SU-DHL-6 (cell line): Measurements from ENCODE around the gene FTCD.

ENCODE experiments used
- H2AFZ ChIP-seq: fragments of 200-600 bp; sonication (generic); 2 replicates; pipeline ENCODE4 v1.6.1; 2014; ENCODE audit warnings: low read depth, mild to moderate bottlenecking, moderate library complexity, mixed read lengths, antibody characterized with exemption, low read length; ENCODE audit not compliant: severe bottlenecking
- H3F3A ChIP-seq: fragments of 200-600 bp; shearing (Covaris generic); 2 replicates; pipeline ENCODE4 v1.6.0; 2016; ENCODE audit warnings: antibody characterized with exemption, mild to moderate bottlenecking; ENCODE audit not compliant: insufficient read depth
- H3K27ac ChIP-seq: fragments of 200-600 bp; sonication (generic); 2 replicates; pipeline ENCODE4 v1.5.1; 2016; ENCODE audit warnings: low read depth, mild to moderate bottlenecking, low read length, moderate library complexity, mixed read lengths
- H3K27me3 ChIP-seq: fragments of 200-600 bp; sonication (generic), shearing (Covaris generic); 2 replicates; pipeline ENCODE4 v1.6.0; 2014; ENCODE audit warnings: mild to moderate bottlenecking, low read length
- H3K36me3 ChIP-seq: fragments of 200-600 bp; sonication (generic); 2 replicates; pipeline ENCODE4 v1.6.1; 2014; ENCODE audit warnings: mild to moderate bottlenecking, low read length, mixed read lengths
- H3K4me2 ChIP-seq: fragments of 300-600, 200-600 bp; shearing (Covaris generic), sonication (generic); 2 replicates; pipeline ENCODE4 v1.6.0; 2014; ENCODE audit warnings: low read length, low read depth, mild to moderate bottlenecking; ENCODE audit not compliant: poor library complexity, severe bottlenecking
- H3K4me3 ChIP-seq: fragments of 200-600 bp; sonication (generic); 2 replicates; pipeline ENCODE4 v1.5.1; 2014; ENCODE audit warnings: antibody characterized with exemption, low read length, mild to moderate bottlenecking, mixed read lengths; ENCODE audit not compliant: insufficient read depth, poor library complexity, severe bottlenecking
- H3K79me2 ChIP-seq: fragments of 200-600 bp; sonication (generic); 2 replicates; pipeline ENCODE4 v1.6.1; 2014; ENCODE audit warnings: mild to moderate bottlenecking, low read length, moderate library complexity; ENCODE audit not compliant: insufficient read depth
- H3K9ac ChIP-seq: fragments of 200-600 bp; sonication (generic); 2 replicates; pipeline ENCODE4 v1.7.0; 2014; ENCODE audit warnings: mild to moderate bottlenecking, low read length
- H3K9me2 ChIP-seq: fragments of 200-600 bp; sonication (generic); replicated peaks from 2 replicates; pipeline ENCODE4 v1.6.1; 2014; ENCODE audit warnings: low read length; ENCODE audit not compliant: insufficient read depth
- H3K9me3 ChIP-seq: fragments of 200-600 bp; sonication (generic); 2 replicates; pipeline ENCODE4 v1.6.1; 2014; ENCODE audit warnings: low read length, mixed read lengths; ENCODE audit not compliant: insufficient read depth
- H4K20me1 ChIP-seq: fragments of 200-600 bp; sonication (generic); 2 replicates; pipeline ENCODE4 v1.6.1; 2014; ENCODE audit warnings: low read depth, mild to moderate bottlenecking, antibody characterized with exemption, low read length, moderate library complexity, mixed read lengths
- EZH2phosphoT487 ChIP-seq: fragments of 200-600 bp; sonication (generic), shearing (Covaris generic); conservative IDR thresholded peaks from 2 replicates; pipeline ENCODE4 v1.6.1; 2018; ENCODE audit warnings: mild to moderate bottlenecking, antibody characterized with exemption, low read length, moderate library complexity, mixed read lengths
- TF ChIP-seq, protein P1 (sequence below): fragments of 200-600 bp; sonication (generic); IDR thresholded peaks from one replicate; pipeline ENCODE4 v1.5.1; 2017; ENCODE audit warnings: antibody characterized with exemption, mild to moderate bottlenecking, low read length, moderate library complexity; ENCODE audit not compliant: insufficient read depth, poor library complexity, severe bottlenecking

FTCD gene

GRCh38 chr21:46113497-46114176, 41.7 kb downstream of the FTCD start:
- Histone ChIP-seq H3K79me2 (no peaks in the 10 kb centered on the region), H3K9me3 (no peaks in the 10 kb centered on the region), H3K27ac (no peak overlapping the region), H2AFZ (no peak overlapping the region), H3K4me2 (no peak overlapping the region), H3K36me3 (no peaks in the 10 kb centered on the region), H3K9me2 (no peaks in the 10 kb centered on the region), H3K4me3 (no peak overlapping the region), H3F3A (no peaks in the 10 kb centered on the region), H4K20me1 (no peaks in the 10 kb centered on the region), H3K9ac (no peak overlapping the region), H3K27me3 (no peaks in the 10 kb centered on the region)
- TF ChIP-seq EZH2phosphoT487: no peak
- TF ChIP-seq, protein P1, sequence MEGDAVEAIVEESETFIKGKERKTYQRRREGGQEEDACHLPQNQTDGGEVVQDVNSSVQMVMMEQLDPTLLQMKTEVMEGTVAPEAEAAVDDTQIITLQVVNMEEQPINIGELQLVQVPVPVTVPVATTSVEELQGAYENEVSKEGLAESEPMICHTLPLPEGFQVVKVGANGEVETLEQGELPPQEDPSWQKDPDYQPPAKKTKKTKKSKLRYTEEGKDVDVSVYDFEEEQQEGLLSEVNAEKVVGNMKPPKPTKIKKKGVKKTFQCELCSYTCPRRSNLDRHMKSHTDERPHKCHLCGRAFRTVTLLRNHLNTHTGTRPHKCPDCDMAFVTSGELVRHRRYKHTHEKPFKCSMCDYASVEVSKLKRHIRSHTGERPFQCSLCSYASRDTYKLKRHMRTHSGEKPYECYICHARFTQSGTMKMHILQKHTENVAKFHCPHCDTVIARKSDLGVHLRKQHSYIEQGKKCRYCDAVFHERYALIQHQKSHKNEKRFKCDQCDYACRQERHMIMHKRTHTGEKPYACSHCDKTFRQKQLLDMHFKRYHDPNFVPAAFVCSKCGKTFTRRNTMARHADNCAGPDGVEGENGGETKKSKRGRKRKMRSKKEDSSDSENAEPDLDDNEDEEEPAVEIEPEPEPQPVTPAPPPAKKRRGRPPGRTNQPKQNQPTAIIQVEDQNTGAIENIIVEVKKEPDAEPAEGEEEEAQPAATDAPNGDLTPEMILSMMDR: no peak

DNA sequence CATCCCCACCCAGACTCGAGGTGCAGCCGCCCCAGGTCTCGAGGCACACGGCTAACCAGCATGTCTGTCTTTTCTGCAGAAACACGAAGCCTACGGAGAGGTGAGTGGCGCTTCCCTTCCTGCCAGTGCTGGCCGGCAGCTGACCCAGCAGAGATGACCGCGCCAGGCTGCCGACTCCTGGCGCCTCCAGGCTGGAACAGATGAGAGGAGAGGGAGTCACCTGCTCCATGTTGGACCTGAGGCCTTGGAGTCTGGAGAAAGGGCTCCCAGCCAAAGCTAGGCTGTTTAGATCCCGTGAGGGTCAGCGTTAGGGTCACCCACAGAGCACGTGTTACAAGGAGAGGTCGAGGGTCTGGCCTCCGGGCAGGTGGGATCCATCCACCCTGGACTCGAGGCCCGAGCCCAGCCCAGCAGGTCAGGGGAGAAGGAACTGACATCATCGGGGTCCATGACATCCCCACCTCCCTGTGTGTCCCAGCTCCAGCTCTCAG, 42.6 kb downstream of the FTCD start:
- Histone ChIP-seq H3K9me2 (no peaks in the 10 kb centered on the region), H3K9ac (no peak overlapping the region), H2AFZ (no peak overlapping the region), H3K27me3 (no peaks in the 10 kb centered on the region), H3K4me3 (no peak overlapping the region), H3K36me3 (no peaks in the 10 kb centered on the region), H3K79me2 (no peaks in the 10 kb centered on the region), H3F3A (no peaks in the 10 kb centered on the region), H3K4me2 (no peak overlapping the region), H4K20me1 (no peaks in the 10 kb centered on the region), H3K27ac (no peak overlapping the region), H3K9me3 (peaks cover 4% of the 10 kb centered on the region; the same call in 1 of the 2 replicates)
- TF ChIP-seq, protein P1: no peak
- TF ChIP-seq EZH2phosphoT487: no peak

DNA sequence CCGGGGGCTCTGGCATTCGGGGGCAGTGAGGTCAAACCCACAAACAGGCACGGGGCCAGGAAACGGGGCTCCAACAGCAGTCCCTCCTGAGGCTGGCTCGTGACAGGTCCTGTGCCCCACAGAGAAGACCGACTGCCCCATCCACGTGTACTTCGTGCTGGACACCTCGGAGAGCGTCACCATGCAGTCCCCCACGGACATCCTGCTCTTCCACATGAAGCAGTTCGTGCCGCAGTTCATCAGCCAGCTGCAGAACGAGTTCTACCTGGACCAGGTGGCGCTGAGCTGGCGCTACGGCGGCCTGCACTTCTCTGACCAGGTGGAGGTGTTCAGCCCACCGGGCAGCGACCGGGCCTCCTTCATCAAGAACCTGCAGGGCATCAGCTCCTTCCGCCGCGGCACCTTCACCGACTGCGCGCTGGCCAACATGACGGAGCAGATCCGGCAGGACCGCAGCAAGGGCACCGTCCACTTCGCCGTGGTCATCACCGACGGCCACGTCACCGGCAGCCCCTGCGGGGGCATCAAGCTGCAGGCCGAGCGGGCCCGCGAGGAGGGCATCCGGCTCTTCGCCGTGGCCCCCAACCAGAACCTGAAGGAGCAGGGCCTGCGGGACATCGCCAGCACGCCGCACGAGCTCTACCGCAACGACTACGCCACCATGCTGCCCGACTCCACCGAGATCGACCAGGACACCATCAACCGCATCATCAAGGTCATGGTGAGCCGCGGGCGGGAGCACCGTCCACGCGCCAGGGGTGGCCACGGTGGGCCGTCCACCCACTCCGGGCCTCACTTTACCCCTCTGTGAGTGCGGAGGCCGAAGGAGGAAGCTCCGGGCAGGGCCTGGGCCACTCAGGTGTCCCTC, 43.3 kb downstream of the FTCD start:
- no peak overlapping the region for H3K4me3 ChIP-seq
- H3K36me3 ChIP-seq: no peaks in the 10 kb centered on the region
- no peaks in the 10 kb centered on the region for H3F3A ChIP-seq
- no peak overlapping the region for H2AFZ ChIP-seq
- H3K27me3 ChIP-seq: no peaks in the 10 kb centered on the region
- H3K79me2 ChIP-seq: no peaks in the 10 kb centered on the region
- H3K4me2 ChIP-seq: no peak overlapping the region
- H3K9ac ChIP-seq: no peak overlapping the region
- H3K9me3 ChIP-seq: peaks cover 4% of the 10 kb centered on the region; the same call in 1 of the 2 replicates
- H4K20me1 ChIP-seq: no peaks in the 10 kb centered on the region
- H3K9me2 ChIP-seq: no peaks in the 10 kb centered on the region
- TF ChIP-seq, protein P1: no peak
- TF ChIP-seq EZH2phosphoT487: no peak
- no peak overlapping the region for H3K27ac ChIP-seq
